B cell (primary cell): ENCODE measurements around the gene RPL29. TPM values are rescaled to one million over a fixed set of nuclear protein-coding genes. Genes with fewer than 3 reads are reported as not detected.

Source experiments
- ATAC-seq: fragments of 200-7000 bp; cut with Tn5 transposase; one replicate; pipeline ENCODE4 v1.10.0; 2021; ENCODE audit warnings: low read depth, mild to moderate bottlenecking, moderate number of reproducible peaks, moderate library complexity
- CTCF ChIA-PET: fragments of 350-600 bp; sonication (Branson Sonifier 250); formaldehyde crosslinking; loops from one replicate; lab custom pipeline; 2021; ENCODE audit warnings: antibody characterized with exemption, inconsistent platforms; lab: Charles Lee
- POLR2A ChIA-PET: fragments of 350-600 bp; sonication (Branson Sonifier 250); formaldehyde crosslinking; loops from one replicate; lab custom pipeline; 2021; ENCODE audit warnings: antibody characterized with exemption; lab: Charles Lee
- DNase-seq: peaks from one replicate; pipeline ENCODE4 v3.0.0; 2013
- H2AFZ ChIP-seq: 2 replicates; pipeline ENCODE4 v1.6.1; 2012; ENCODE audit warnings: mild to moderate bottlenecking, low read depth, low read length; ENCODE audit not compliant: insufficient read depth, poor library complexity, severe bottlenecking
- H3K27ac ChIP-seq, 2 donors: 1 replicate in 1 of 2; 2 replicates in 1 of 2; pipeline ENCODE4 v1.5.1; 2012 to 2013; ENCODE audit warnings: low read length in 2 of 2, mild to moderate bottlenecking in 2 of 2, moderate library complexity in 1 of 2
- H3K27me3 ChIP-seq, 4 experiments: fragments of 200-600 bp in 1 of 4; sonication (generic) in 1 of 4; replicated peaks in 1 of 4; 1 replicate in 2 of 4; 2 replicates in 2 of 4; pipeline versions ENCODE4 v1.6.1 to v1.7.0; 2013 to 2016; ENCODE audit warnings: low read length in 3 of 4, mild to moderate bottlenecking in 2 of 4, mixed read lengths in 1 of 4, moderate library complexity in 1 of 4; ENCODE audit not compliant: insufficient read depth in 4 of 4, control insufficient read depth in 3 of 4; ENCODE audit errors: control extremely low read depth in 1 of 4
- H3K36me3 ChIP-seq, 2 experiments: replicated peaks in 1 of 2; 1 replicate in 1 of 2; 2 replicates in 1 of 2; pipeline versions ENCODE4 v1.6.1 to v1.7.1; 2013; ENCODE audit warnings: low read length in 1 of 2; ENCODE audit not compliant: insufficient read depth in 2 of 2, control insufficient read depth in 1 of 2; ENCODE audit errors: control extremely low read depth in 1 of 2, extremely low read depth in 1 of 2
- H3K4me1 ChIP-seq, 2 donors: fragments of 200-600 bp in 1 of 2; sonication (generic) in 1 of 2; 1 replicate in 1 of 2; 2 replicates in 1 of 2; pipeline versions ENCODE4 v1.5.1 to v1.6.1; 2013 to 2017; ENCODE audit warnings: low read length in 2 of 2; ENCODE audit not compliant: control insufficient read depth in 2 of 2, insufficient read depth in 2 of 2
- H3K4me2 ChIP-seq: replicated peaks from 2 replicates; pipeline ENCODE3; 2012; ENCODE audit warnings: mild to moderate bottlenecking, low read depth, low read length; ENCODE audit not compliant: poor library complexity, severe bottlenecking
- H3K4me3 ChIP-seq, 5 experiments: fragments of 200-600 bp in 1 of 5; sonication (generic) in 1 of 5; 1 replicate in 3 of 5; 2 replicates in 2 of 5; pipeline versions ENCODE4 v1.5.1 to v1.7.0; 2011 to 2016; ENCODE audit warnings: low read length in 4 of 5, mild to moderate bottlenecking in 4 of 5, low read depth in 2 of 5, control low read depth in 1 of 5, moderate library complexity in 1 of 5; ENCODE audit not compliant: insufficient read depth in 1 of 5; ENCODE audit errors: control extremely low read depth in 1 of 5, extremely low read depth in 1 of 5
- H3K79me2 ChIP-seq: fragments of 200-600 bp; sonication (generic); one replicate; pipeline ENCODE4 v1.6.0; 2016; ENCODE audit warnings: low read length; ENCODE audit not compliant: control insufficient read depth, insufficient read depth
- H3K9ac ChIP-seq: fragments of 200-600 bp; sonication (generic); 2 replicates; pipeline ENCODE4 v1.6.1; 2017; ENCODE audit warnings: mild to moderate bottlenecking, low read length, moderate library complexity
- H3K9me3 ChIP-seq, 3 donors: one replicate each; pipeline versions ENCODE4 v1.6.1 to v1.7.1; 2013; ENCODE audit warnings: low read length in 2 of 3; ENCODE audit not compliant: control insufficient read depth in 2 of 3, insufficient read depth in 1 of 3; ENCODE audit errors: control extremely low read depth in 1 of 3
- H4K20me1 ChIP-seq: 2 replicates; pipeline ENCODE4 v1.6.0; 2012; ENCODE audit warnings: mild to moderate bottlenecking, low read length; ENCODE audit not compliant: insufficient read depth, control insufficient read depth, poor library complexity, severe bottlenecking
- H3K27ac Mint-ChIP-seq: one replicate; pipeline ENCODE4 v1.8.0; 2021; ENCODE audit warnings: mixed read lengths
- H3K27me3 Mint-ChIP-seq: one replicate; pipeline ENCODE4 v1.8.0; 2021; ENCODE audit warnings: mixed read lengths
- H3K4me1 Mint-ChIP-seq: one replicate; pipeline ENCODE4 v1.8.0; 2021; ENCODE audit warnings: mixed read lengths
- H3K4me3 Mint-ChIP-seq: one replicate; pipeline ENCODE4 v1.8.0; 2021; ENCODE audit warnings: mixed read lengths
- H3K9me3 Mint-ChIP-seq: one replicate; pipeline ENCODE4 v1.8.0; 2022; ENCODE audit warnings: mixed read lengths; ENCODE audit not compliant: insufficient read depth
- CTCF ChIP-seq: fragments of 200-600 bp; IDR thresholded peaks from one replicate; pipeline ENCODE4 v1.8.0; 2022; ENCODE audit warnings: antibody characterized with exemption, mild to moderate bottlenecking
- EZH2 ChIP-seq: IDR thresholded peaks from 2 replicates; pipeline ENCODE4 v1.6.1; 2012; ENCODE audit warnings: borderline replicate concordance, low read depth, mild to moderate bottlenecking, moderate library complexity, low read length; ENCODE audit not compliant: insufficient read depth, poor library complexity, severe bottlenecking
- WGBS: methylation state at CpG from one replicate; pipeline ENCODE4 v1.1.5; 2013; ENCODE audit warnings: missing lambda C conversion rate; ENCODE audit not compliant: insufficient coverage; 5-methylcytosine and 5-hydroxymethylcytosine counted together
- intact Hi-C: fragments of 100-400 bp; cut with micrococcal nuclease; formaldehyde crosslinking; loops from one replicate; pipeline ENCODE4 v1.10.0; 2022
- polyA plus RNA-seq: library from polyadenylated mRNA; depleted of rRNA; stranded (reverse); fragments of >200 nt; gene quantifications from 2 replicates; pipeline ENCODE4 v1.2.3, GENCODE V29; 2012
- total RNA-seq, 2 donors: library from RNA; stranded (reverse); fragments of 120-200 nt in 1 of 2; gene quantifications; 1 replicate in 1 of 2; 2 replicates in 1 of 2; pipeline versions ENCODE4 v1.2.3 to v1.2.4, GENCODE V29; 2013 to 2022

The RPL29 gene
- total and polyA plus RNA-seq, 2 donors (not counting 1 experiment from before 2014, with no cell fraction given) = 1,552 to 3,787 TPM

DNA sequence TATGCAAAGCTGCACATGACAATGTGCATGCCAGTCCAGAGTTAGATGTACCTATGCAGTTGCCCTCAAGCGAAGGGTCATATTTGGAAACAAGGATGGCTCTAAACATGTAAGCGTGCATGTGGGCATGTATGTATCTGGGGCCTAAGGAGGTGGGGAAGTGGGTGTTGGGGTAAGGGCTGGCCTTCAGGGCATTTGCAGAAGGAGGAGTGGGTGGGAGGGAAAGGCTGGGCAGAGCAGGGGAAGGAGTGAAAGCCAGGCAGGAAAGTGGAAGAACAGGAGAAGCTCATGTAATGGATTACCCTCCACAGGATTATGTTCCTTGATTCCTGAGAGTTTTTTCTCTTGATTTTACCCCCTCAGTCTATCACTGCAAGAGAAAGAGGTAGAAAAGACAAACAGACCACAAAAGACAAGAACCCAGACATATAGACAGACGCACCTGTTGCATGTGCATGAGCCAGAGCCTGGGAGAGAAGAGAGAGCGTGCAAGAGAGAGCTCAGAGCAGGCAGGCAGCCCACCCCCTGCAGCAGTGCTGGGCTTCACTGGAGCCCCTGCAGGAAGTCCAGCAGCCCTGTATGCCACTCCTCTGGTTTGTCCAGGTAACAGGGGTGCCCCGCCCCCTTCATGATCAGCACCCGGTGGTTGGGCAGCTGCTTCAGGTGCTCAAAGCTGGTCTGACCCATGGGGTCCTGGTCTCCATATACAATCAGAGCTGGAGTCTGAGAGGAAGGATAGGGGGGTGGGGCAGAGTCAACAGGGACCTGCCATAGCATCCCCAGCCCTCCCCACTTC, 26.6 kb downstream of the RPL29 start:
- no peaks in the 10 kb centered on the region for H4K20me1 ChIP-seq
- WGBS = 96% methylated on average over 6 of the region's 6 CpGs
- peaks cover 0 to 3% of the 10 kb centered on the region in 2 experiments for H3K36me3 ChIP-seq
- H3K27me3 ChIP-seq = no peaks in the 10 kb centered on the region
- no peak for ATAC-seq
- TF ChIP-seq CTCF (no peak), EZH2 (no peak)
- CTCF ChIA-PET = interaction anchor here (1.2 to 2.6 kb wide), 3 partner anchors 14 to 27 kb away, joined by 3 to 14 read pairs (median 7); partner anchors contain the start of genes PARP3 and RRP9
- no peak overlapping the region for H2AFZ ChIP-seq
- Mint-ChIP-seq H3K27me3 (no peaks in the 10 kb centered on the region), H3K4me3 (peak overlapping the region; percentile 88), H3K9me3 (no peaks in the 10 kb centered on the region), H3K4me1 (peaks cover 29% of the 10 kb centered on the region), H3K27ac (peak overlapping the region; percentile 61)
- no peak overlapping the region for H3K27ac ChIP-seq
- H3K4me3 ChIP-seq = no peak overlapping the region
- H3K9ac ChIP-seq = no peak overlapping the region
- POLR2A ChIA-PET = interaction anchor here (1.4 kb wide), 1 partner anchor 9 kb away, joined by 3 read pairs; no protein-coding TSS in a partner anchor
- peak overlapping the region; percentile 99 for H3K4me2 ChIP-seq
- peaks cover 7 to 28% of the 10 kb centered on the region in 2 donors for H3K4me1 ChIP-seq
- intact Hi-C loops = no loop called here
- H3K9me3 ChIP-seq = no peaks in the 10 kb centered on the region
- peaks cover 13% of the 10 kb centered on the region for H3K79me2 ChIP-seq
- no peak for DNase-seq
